K562 (cell line): ENCODE data around the gene CD68. TPM values are rescaled to one million over a fixed set of nuclear protein-coding genes. Genes with fewer than 3 reads are reported as not detected.

Experiments
- ATAC-seq: fragments of 200-7000 bp; cut with Tn5 transposase; 3 replicates; pipeline ENCODE4 v1.9.1; 2020; ENCODE audit warnings: moderate library complexity
- BruUV-seq: library from RNA; stranded (reverse); fragments of 400-500 nt; replicated peaks from 2 replicates; lab custom pipeline; 2021; lab: Mats Ljungman, UMichigan
- CTCF ChIA-PET: fragments of 300-600 bp; formaldehyde crosslinking; extraction: SDS; loops from one replicate; lab custom pipeline; 2021; ENCODE audit warnings: low intra/inter-chr PET ratio; lab: Yijun Ruan, JAX
- POLR2A ChIA-PET: fragments of 300-600, 350-650 bp; sonication (Branson Sonifier 250); formaldehyde crosslinking; extraction: SDS; loops from one replicate; lab custom pipeline; 2021; ENCODE audit warnings: antibody characterized with exemption, inconsistent platforms; lab: Yijun Ruan, JAX
- DNase-seq, 4 experiments: peaks; one replicate each; pipeline versions ENCODE4 v3.0.0 to v3.0.0-alpha.2; 2011 to 2018; ENCODE audit warnings: low spot score in 3 of 4, mixed read lengths in 3 of 4; ENCODE audit errors: extremely low read depth in 1 of 4
- FAIRE-seq: peaks from 2 replicates; lab custom pipeline; 2011; peaks lifted over from hg19 to GRCh38; lab: Jason Lieb, UNC
- H2AFZ ChIP-seq: 2 replicates; pipeline ENCODE4 v1.6.0; 2011; ENCODE audit warnings: low read depth, low read length, control low read depth, inconsistent platforms
- H3K27ac ChIP-seq: fragments of 200-600 bp; 3 replicates; pipeline ENCODE4 v1.8.0; 2011; ENCODE audit warnings: low read depth, mild to moderate bottlenecking, control low read depth, inconsistent platforms, low read length, moderate library complexity, mixed read lengths; ENCODE audit errors: extremely low read depth
- H3K27me3 ChIP-seq, 2 experiments: fragments of 300-600 bp in 1 of 2; 2 replicates in 1 of 2; 3 replicates in 1 of 2; pipeline versions ENCODE4 v1.6.0 to v1.8.0; 2011; ENCODE audit warnings: inconsistent platforms in 2 of 2, low read length in 2 of 2, mild to moderate bottlenecking in 1 of 2, mixed read lengths in 1 of 2, moderate library complexity in 1 of 2; ENCODE audit not compliant: control insufficient read depth in 2 of 2, insufficient read depth in 2 of 2
- H3K36me3 ChIP-seq: fragments of 300-600 bp; 3 replicates; pipeline ENCODE4 v1.8.0; 2011; ENCODE audit warnings: mild to moderate bottlenecking, low read length, inconsistent platforms; ENCODE audit not compliant: control insufficient read depth, insufficient read depth
- H3K4me1 ChIP-seq, 2 experiments: fragments of 200-600 bp in 1 of 2; replicated peaks in 1 of 2; 2 replicates in 1 of 2; 3 replicates in 1 of 2; pipeline versions ENCODE4 v1.5.1 to v1.8.0; 2011; ENCODE audit warnings: inconsistent platforms in 2 of 2, low read length in 2 of 2, mild to moderate bottlenecking in 1 of 2, mixed read lengths in 1 of 2, moderate library complexity in 1 of 2; ENCODE audit not compliant: control insufficient read depth in 2 of 2, insufficient read depth in 2 of 2
- H3K4me2 ChIP-seq: 2 replicates; pipeline ENCODE4 v1.6.1; 2011; ENCODE audit warnings: low read length, control low read depth, inconsistent platforms, mixed read lengths; ENCODE audit not compliant: insufficient read depth
- H3K4me3 ChIP-seq: fragments of 200-600 bp; sonication (generic), shearing (Covaris generic); 2 replicates; pipeline ENCODE4 v1.5.1; 2016; ENCODE audit warnings: control low read depth, inconsistent platforms
- H3K79me2 ChIP-seq: fragments of 200-600 bp; 3 replicates; pipeline ENCODE4 v1.8.0; 2011; ENCODE audit warnings: low read length, inconsistent platforms; ENCODE audit not compliant: control insufficient read depth, insufficient read depth
- H3K9ac ChIP-seq, 2 experiments: 2 replicates each; pipeline versions ENCODE4 v1.6.0 to v1.6.1; 2011; ENCODE audit warnings: low read depth in 2 of 2, low read length in 2 of 2, control low read depth in 1 of 2, inconsistent platforms in 1 of 2, mild to moderate bottlenecking in 1 of 2, mixed read lengths in 1 of 2; ENCODE audit not compliant: insufficient read depth in 1 of 2
- H3K9me1 ChIP-seq: one replicate; pipeline ENCODE4 v1.6.0; 2011; ENCODE audit warnings: inconsistent platforms, mild to moderate bottlenecking, low read length, moderate library complexity; ENCODE audit not compliant: control insufficient read depth, insufficient read depth
- H3K9me3 ChIP-seq: replicated peaks from 2 replicates; pipeline ENCODE4 v1.5.1; 2011; ENCODE audit warnings: low read depth, low read length, inconsistent platforms; ENCODE audit not compliant: control insufficient read depth, insufficient read depth
- H4K20me1 ChIP-seq: replicated peaks from 2 replicates; pipeline ENCODE4 v1.6.1; 2011; ENCODE audit warnings: low read length, inconsistent platforms, mixed read lengths; ENCODE audit not compliant: control insufficient read depth, insufficient read depth
- EGR1 ChIP-seq: fragments of 450-650 bp; conservative IDR thresholded peaks from 2 replicates; pipeline ENCODE4 v1.6.1; 2017; ENCODE audit warnings: mild to moderate bottlenecking
- HMG20B ChIP-seq: fragments of 250-450 bp; sonication (Bioruptor Pico); IDR thresholded peaks from 2 replicates; pipeline ENCODE4 v1.5.0; 2021; ENCODE audit warnings: mild to moderate bottlenecking
- HNRNPK ChIP-seq: fragments of 200-400 bp; formaldehyde crosslinking; IDR thresholded peaks from one replicate; pipeline ENCODE4 v1.6.1; 2018; ENCODE audit warnings: mild to moderate bottlenecking, low read depth, low read length; ENCODE audit not compliant: poor library complexity, severe bottlenecking
- JUN ChIP-seq, 2 experiments: sonication (generic) in 1 of 2; formaldehyde crosslinking in 1 of 2; IDR thresholded peaks; 2 replicates each; pipeline versions ENCODE4 v1.6.1 to v1.8.0; 2012 to 2022; ENCODE audit warnings: borderline replicate concordance in 2 of 2, mild to moderate bottlenecking in 2 of 2, improper control_type of control experiment in 1 of 2, low read depth in 1 of 2, low read length in 1 of 2, missing genetic modification reagents in 1 of 2
- WGBS: fragments of 100-300 bp; shearing (Covaris generic); methylation state at CpG from one replicate; pipeline ENCODE4 v1.1.6; 2016; ENCODE audit warnings: low coverage, mixed read lengths; ENCODE audit not compliant: insufficient coverage; ENCODE audit errors: missing lambda C conversion rate; 5-methylcytosine and 5-hydroxymethylcytosine counted together
- in situ Hi-C: fragments of 300-500 bp; cut with MboI; formaldehyde crosslinking; loops from 4 replicates; pipeline ENCODE4 v1.15.0; 2018; ENCODE audit warnings: inconsistent platforms, mixed read lengths
- intact Hi-C: fragments of 100-400 bp; cut with micrococcal nuclease; formaldehyde crosslinking; loops from 2 replicates; pipeline ENCODE4 v1.14.2; 2022
- polyA plus RNA-seq, 8 experiments: library from polyadenylated mRNA; depleted of rRNA in 4 of 8; stranded (reverse) in 5 of 8; unstranded in 3 of 8; fragments of >200 nt; fragmentation: Nextera tagmentation in 2 of 8; fragmentation: Illumina TruSeq in 1 of 8; extraction: Ambion mirVana in 2 of 8; extraction: Trizol in 1 of 8; gene quantifications; 2 replicates each; pipeline versions ENCODE4 v1.2.1 to v1.2.3, GENCODE V29; 2011 to 2014; ENCODE audit warnings: inconsistent platforms in 1 of 8, missing spikeins in 1 of 8
- total RNA-seq, 7 experiments: library from RNA; depleted of rRNA in 6 of 7; stranded (reverse); fragments of >200 nt in 6 of 7; fragmentation: Illumina TruSeq in 2 of 7; extraction: Trizol in 2 of 7; gene quantifications; 2 replicates each; pipeline versions ENCODE4 v1.2.1 to v1.2.3, GENCODE V29; 2011 to 2021; ENCODE audit warnings: low replicate concordance in 1 of 7
- TF ChIP-seq, protein P1 (sequence below): sonication (generic); formaldehyde crosslinking; IDR thresholded peaks from 2 replicates; pipeline ENCODE4 v1.4.0; 2020; ENCODE audit warnings: mild to moderate bottlenecking, missing genetic modification reagents
- TF ChIP-seq, protein P2 (sequence below): sonication (generic); formaldehyde crosslinking; IDR thresholded peaks from 2 replicates; pipeline ENCODE4 v1.8.0; 2023; ENCODE audit warnings: mild to moderate bottlenecking, missing genetic modification reagents

CD68 gene
- total and polyA plus RNA-seq, 9 of the 15 experiments (the other 6 are each of a cell fraction or from before 2014, with no cell fraction given): 28.2 to 89.8 (median 37.7) TPM

DNA sequence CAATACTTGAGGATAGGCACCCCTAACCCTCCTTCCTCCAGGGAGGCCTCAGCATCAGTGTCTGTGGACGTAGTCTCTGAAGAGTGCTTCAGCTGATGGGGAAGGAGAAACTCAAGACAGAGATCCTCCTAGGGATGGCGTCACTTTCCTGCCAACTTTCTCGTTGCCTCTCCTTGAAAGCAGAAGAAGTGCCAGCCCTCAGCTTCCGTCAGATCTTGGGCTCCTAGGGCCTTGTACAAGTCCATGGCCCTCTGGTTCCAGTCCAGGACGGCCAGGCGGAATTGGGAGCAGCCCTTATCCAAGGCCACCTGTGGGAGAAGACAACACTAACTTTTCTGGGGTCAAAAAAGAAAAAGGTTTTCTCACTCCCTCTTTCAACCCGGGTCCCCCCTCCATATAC lies 46.9 kb downstream of the CD68 start:
- in situ Hi-C loops: no loop called here
- H3K9ac ChIP-seq: no peak overlapping the region
- no peaks in the 10 kb centered on the region for H3K79me2 ChIP-seq
- intact Hi-C loops: no loop called here
- no peak overlapping the region for H3K4me3 ChIP-seq
- no peak for DNase-seq
- H3K9me3 ChIP-seq: no peaks in the 10 kb centered on the region
- H3K4me2 ChIP-seq: no peak overlapping the region
- BruUV-seq: no TSS peak
- 66% methylated on average over 6 of the region's 7 CpGs for WGBS
- FAIRE-seq: no peak
- peaks cover 0 to 17% of the 10 kb centered on the region in 2 experiments; a peak in 4 of 5 replicates for H3K4me1 ChIP-seq
- no peak for TF ChIP-seq HNRNPK
- TF ChIP-seq, protein P1, sequence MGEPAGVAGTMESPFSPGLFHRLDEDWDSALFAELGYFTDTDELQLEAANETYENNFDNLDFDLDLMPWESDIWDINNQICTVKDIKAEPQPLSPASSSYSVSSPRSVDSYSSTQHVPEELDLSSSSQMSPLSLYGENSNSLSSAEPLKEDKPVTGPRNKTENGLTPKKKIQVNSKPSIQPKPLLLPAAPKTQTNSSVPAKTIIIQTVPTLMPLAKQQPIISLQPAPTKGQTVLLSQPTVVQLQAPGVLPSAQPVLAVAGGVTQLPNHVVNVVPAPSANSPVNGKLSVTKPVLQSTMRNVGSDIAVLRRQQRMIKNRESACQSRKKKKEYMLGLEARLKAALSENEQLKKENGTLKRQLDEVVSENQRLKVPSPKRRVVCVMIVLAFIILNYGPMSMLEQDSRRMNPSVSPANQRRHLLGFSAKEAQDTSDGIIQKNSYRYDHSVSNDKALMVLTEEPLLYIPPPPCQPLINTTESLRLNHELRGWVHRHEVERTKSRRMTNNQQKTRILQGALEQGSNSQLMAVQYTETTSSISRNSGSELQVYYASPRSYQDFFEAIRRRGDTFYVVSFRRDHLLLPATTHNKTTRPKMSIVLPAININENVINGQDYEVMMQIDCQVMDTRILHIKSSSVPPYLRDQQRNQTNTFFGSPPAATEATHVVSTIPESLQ (CRISPR knock-in tag): no peak
- TF ChIP-seq EGR1: no peak
- TF ChIP-seq, protein P2, sequence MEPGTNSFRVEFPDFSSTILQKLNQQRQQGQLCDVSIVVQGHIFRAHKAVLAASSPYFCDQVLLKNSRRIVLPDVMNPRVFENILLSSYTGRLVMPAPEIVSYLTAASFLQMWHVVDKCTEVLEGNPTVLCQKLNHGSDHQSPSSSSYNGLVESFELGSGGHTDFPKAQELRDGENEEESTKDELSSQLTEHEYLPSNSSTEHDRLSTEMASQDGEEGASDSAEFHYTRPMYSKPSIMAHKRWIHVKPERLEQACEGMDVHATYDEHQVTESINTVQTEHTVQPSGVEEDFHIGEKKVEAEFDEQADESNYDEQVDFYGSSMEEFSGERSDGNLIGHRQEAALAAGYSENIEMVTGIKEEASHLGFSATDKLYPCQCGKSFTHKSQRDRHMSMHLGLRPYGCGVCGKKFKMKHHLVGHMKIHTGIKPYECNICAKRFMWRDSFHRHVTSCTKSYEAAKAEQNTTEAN (CRISPR knock-in tag): no peak
- TF ChIP-seq HMG20B: no peak
- no peak for TF ChIP-seq JUN (IDR thresholded peaks at IDR 0.05; ENCODE audit: borderline replicate concordance, low read depth, low read length)
- no peak for TF ChIP-seq JUN (CRISPR knock-in tag; IDR thresholded peaks at IDR 0.05; ENCODE audit: borderline replicate concordance)
- TF ChIP-seq, all 486 proteins: peak for 0
- no peaks in the 10 kb centered on the region for H3K36me3 ChIP-seq
- no peak overlapping the region for H3K27ac ChIP-seq
- no peaks in the 10 kb centered on the region for H3K27me3 ChIP-seq
- ChIA-PET CTCF (no interaction called here), POLR2A (interaction anchor here (0.7 to 3.5 kb wide), 2 partner anchors 11 to 60 kb away, joined by 5 to 38 read pairs; partner anchors contain the start of genes TP53 and WRAP53)
- no peaks in the 10 kb centered on the region for H4K20me1 ChIP-seq
- no peak overlapping the region for H2AFZ ChIP-seq
- no peaks in the 10 kb centered on the region for H3K9me1 ChIP-seq
- ATAC-seq: no peak
